K562 (cell line): Measurements from ENCODE around the gene EGLN1. TPM values are rescaled to one million over a fixed set of nuclear protein-coding genes. Genes with fewer than 3 reads are reported as not detected.

Experiments used
- ATF1 ChIP-seq, 2 experiments: fragments of 450-650 bp in 1 of 2; IDR thresholded peaks; 2 replicates each; pipeline ENCODE4 v1.6.1; 2016; ENCODE audit warnings: missing compliant biosample characterization in 1 of 2, missing genetic modification characterization in 1 of 2
- BMI1 ChIP-seq: fragments of 150-350 bp; IDR thresholded peaks from 2 replicates; pipeline ENCODE4 v1.6.1; 2014; ENCODE audit warnings: low read length
- EGR1 ChIP-seq: fragments of 450-650 bp; conservative IDR thresholded peaks from 2 replicates; pipeline ENCODE4 v1.6.1; 2017; ENCODE audit warnings: mild to moderate bottlenecking
- FOXA3 ChIP-seq, 2 experiments: fragments of 450-650 bp in 1 of 2; sonication (generic) in 1 of 2; formaldehyde crosslinking; IDR thresholded peaks in 1 of 2; conservative IDR thresholded peaks in 1 of 2; 2 replicates each; pipeline versions ENCODE4 v1.4.0 to v1.8.0; 2020 to 2022; ENCODE audit warnings: mild to moderate bottlenecking in 2 of 2, missing genetic modification reagents in 1 of 2
- HEY1 ChIP-seq: fragments of 250-450 bp; sonication (Bioruptor Pico); IDR thresholded peaks from 2 replicates; pipeline ENCODE4 v1.5.0; 2020; ENCODE audit warnings: mild to moderate bottlenecking, moderate library complexity, borderline replicate concordance
- PHB ChIP-seq: fragments of 250-450 bp; sonication (Bioruptor Pico); IDR thresholded peaks from 2 replicates; pipeline ENCODE4 v1.5.0; 2021
- PYGO2 ChIP-seq: fragments of 450-650 bp; IDR thresholded peaks from 2 replicates; pipeline ENCODE4 v1.6.1; 2016; ENCODE audit warnings: mild to moderate bottlenecking, missing genetic modification characterization, moderate library complexity, missing compliant biosample characterization
- RBFOX2 ChIP-seq: fragments of 200-400 bp; formaldehyde crosslinking; IDR thresholded peaks from 2 replicates; pipeline ENCODE4 v1.6.1; 2017; ENCODE audit warnings: low read depth, mild to moderate bottlenecking, low read length, moderate library complexity
- RBM14 ChIP-seq: fragments of 200-400 bp; formaldehyde crosslinking; IDR thresholded peaks from 2 replicates; pipeline ENCODE4 v1.6.1; 2018; ENCODE audit warnings: low read depth, mild to moderate bottlenecking, low read length, moderate library complexity, borderline replicate concordance; ENCODE audit not compliant: insufficient read depth
- SRSF1 ChIP-seq: fragments of 200-400 bp; formaldehyde crosslinking; IDR thresholded peaks from 2 replicates; pipeline ENCODE4 v1.6.1; 2017; ENCODE audit warnings: mild to moderate bottlenecking, low read depth, low read length, moderate library complexity
- ZC3H8 ChIP-seq: fragments of 450-650 bp; IDR thresholded peaks from 2 replicates; pipeline ENCODE4 v1.6.1; 2017
- ZFP1 ChIP-seq: fragments of 450-650 bp; formaldehyde crosslinking; IDR thresholded peaks from 2 replicates; pipeline ENCODE4 v1.4.0; 2020; ENCODE audit warnings: mild to moderate bottlenecking, mixed read lengths
- ZFP30 ChIP-seq: fragments of 250-450 bp; sonication (Bioruptor Pico); IDR thresholded peaks from 2 replicates; pipeline ENCODE4 v1.8.0; 2022; ENCODE audit warnings: moderate library complexity, mild to moderate bottlenecking, inconsistent platforms, borderline replicate concordance
- ZKSCAN1 ChIP-seq: fragments of 150-350 bp; IDR thresholded peaks from 2 replicates; pipeline ENCODE4 v1.6.1; 2016; ENCODE audit warnings: low read depth, low read length
- ZNF282 ChIP-seq: sonication (generic); formaldehyde crosslinking; IDR thresholded peaks from 2 replicates; pipeline ENCODE4 v1.8.1; 2023; ENCODE audit warnings: missing genetic modification reagents
- ZNF3 ChIP-seq: fragments of 250-450 bp; sonication (Bioruptor Pico); IDR thresholded peaks from 2 replicates; pipeline ENCODE4 v1.5.0; 2021; ENCODE audit warnings: mild to moderate bottlenecking, moderate library complexity
- polyA plus RNA-seq, 8 experiments: library from polyadenylated mRNA; depleted of rRNA in 4 of 8; stranded (reverse) in 5 of 8; unstranded in 3 of 8; fragments of >200 nt; fragmentation: Nextera tagmentation in 2 of 8; fragmentation: Illumina TruSeq in 1 of 8; extraction: Ambion mirVana in 2 of 8; extraction: Trizol in 1 of 8; gene quantifications; 2 replicates each; pipeline versions ENCODE4 v1.2.1 to v1.2.3, GENCODE V29; 2011 to 2014; ENCODE audit warnings: inconsistent platforms in 1 of 8, missing spikeins in 1 of 8
- total RNA-seq, 7 experiments: library from RNA; depleted of rRNA in 6 of 7; stranded (reverse); fragments of >200 nt in 6 of 7; fragmentation: Illumina TruSeq in 2 of 7; extraction: Trizol in 2 of 7; gene quantifications; 2 replicates each; pipeline versions ENCODE4 v1.2.1 to v1.2.3, GENCODE V29; 2011 to 2021; ENCODE audit warnings: low replicate concordance in 1 of 7
- TF ChIP-seq, protein P1 (sequence below): sonication (generic); formaldehyde crosslinking; IDR thresholded peaks from 2 replicates; pipeline ENCODE4 v1.8.0; 2022; ENCODE audit warnings: mild to moderate bottlenecking, missing genetic modification reagents, borderline replicate concordance
- TF ChIP-seq, protein P2 (sequence below): fragments of 250-450 bp; sonication (Bioruptor Pico); IDR thresholded peaks from 2 replicates; pipeline ENCODE4 v1.5.0; 2021
- TF ChIP-seq, protein P3 (sequence below): fragments of 450-650 bp; formaldehyde crosslinking; IDR thresholded peaks from 2 replicates; pipeline ENCODE4 v1.4.0; 2020; ENCODE audit warnings: mild to moderate bottlenecking, moderate library complexity
- TF ChIP-seq, protein P4 (sequence below): sonication (generic); formaldehyde crosslinking; IDR thresholded peaks from 2 replicates; pipeline ENCODE4 v1.8.0; 2022; ENCODE audit warnings: mild to moderate bottlenecking, missing genetic modification reagents
- TF ChIP-seq, protein P5 (sequence below): fragments of 450-650 bp; formaldehyde crosslinking; IDR thresholded peaks from 2 replicates; pipeline ENCODE4 v1.4.0; 2020; ENCODE audit warnings: mild to moderate bottlenecking, moderate library complexity

The EGLN1 gene
- total and polyA plus RNA-seq, 9 of the 15 experiments (the other 6 are each of a cell fraction or from before 2014, with no cell fraction given): 5.2 to 54.3 (median 24.6) TPM

DNA sequence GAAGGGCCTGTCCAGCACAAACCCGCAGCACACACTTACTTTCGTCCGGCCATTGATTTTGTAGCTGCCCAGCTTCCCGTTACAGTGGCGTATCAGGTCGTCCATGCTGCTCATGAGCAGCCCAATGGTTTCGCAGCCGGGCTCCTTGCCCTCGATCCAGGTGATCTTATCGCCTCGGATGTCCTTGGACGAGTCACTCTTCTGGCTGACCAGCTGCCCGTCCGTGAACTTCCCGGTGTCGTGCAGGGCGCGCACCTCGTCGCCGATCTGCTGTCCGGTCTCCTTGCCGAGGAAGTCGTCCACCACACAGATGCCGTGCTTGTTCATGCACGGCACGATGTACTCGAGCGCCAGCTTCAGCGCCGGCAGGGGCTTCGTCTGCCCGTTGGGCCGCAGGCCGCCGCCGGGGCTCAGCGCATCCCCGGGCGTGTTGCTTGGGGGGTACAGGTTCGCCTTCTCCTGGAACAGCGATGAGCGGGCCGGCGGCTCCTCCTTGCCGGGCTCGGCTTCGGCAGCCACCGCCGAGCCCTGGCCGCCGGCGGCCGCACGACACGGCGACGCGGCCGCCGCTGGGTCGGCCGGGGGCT is 1.0 kb downstream of the EGLN1 start (continued):
- TF ChIP-seq, protein P1, sequence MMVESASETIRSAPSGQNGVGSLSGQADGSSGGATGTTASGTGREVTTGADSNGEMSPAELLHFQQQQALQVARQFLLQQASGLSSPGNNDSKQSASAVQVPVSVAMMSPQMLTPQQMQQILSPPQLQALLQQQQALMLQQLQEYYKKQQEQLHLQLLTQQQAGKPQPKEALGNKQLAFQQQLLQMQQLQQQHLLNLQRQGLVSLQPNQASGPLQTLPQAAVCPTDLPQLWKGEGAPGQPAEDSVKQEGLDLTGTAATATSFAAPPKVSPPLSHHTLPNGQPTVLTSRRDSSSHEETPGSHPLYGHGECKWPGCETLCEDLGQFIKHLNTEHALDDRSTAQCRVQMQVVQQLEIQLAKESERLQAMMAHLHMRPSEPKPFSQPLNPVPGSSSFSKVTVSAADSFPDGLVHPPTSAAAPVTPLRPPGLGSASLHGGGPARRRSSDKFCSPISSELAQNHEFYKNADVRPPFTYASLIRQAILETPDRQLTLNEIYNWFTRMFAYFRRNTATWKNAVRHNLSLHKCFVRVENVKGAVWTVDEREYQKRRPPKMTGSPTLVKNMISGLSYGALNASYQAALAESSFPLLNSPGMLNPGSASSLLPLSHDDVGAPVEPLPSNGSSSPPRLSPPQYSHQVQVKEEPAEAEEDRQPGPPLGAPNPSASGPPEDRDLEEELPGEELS: peak; percentile 88
- TF ChIP-seq ZNF282 (CRISPR knock-in tag) (peak; percentile 32; the same call in 1 of the 2 replicates), ZNF3 (CRISPR knock-in tag) (no peak), PHB (CRISPR knock-in tag) (no peak), EGR1 (no peak), ZKSCAN1 (no peak), ZC3H8 (no peak), SRSF1 (no peak), ATF1 (CRISPR knock-in tag; IDR thresholded peaks at IDR 0.05) (no peak), ATF1 (tag; IDR thresholded peaks at IDR 0.05) (peak; percentile 15; the same call in 1 of the 2 replicates), RBM14 (no peak), RBFOX2 (peak; percentile 65), PYGO2 (no peak), HEY1 (CRISPR knock-in tag) (no peak), ZFP1 (CRISPR knock-in tag) (no peak), FOXA3 (CRISPR knock-in tag; conservative IDR thresholded peaks at IDR 0.05 in 1 of 2, IDR thresholded peaks at IDR 0.05 in 1 of 2) (no peak), ZFP30 (CRISPR knock-in tag) (no peak), BMI1 (no peak)
- TF ChIP-seq, protein P2, sequence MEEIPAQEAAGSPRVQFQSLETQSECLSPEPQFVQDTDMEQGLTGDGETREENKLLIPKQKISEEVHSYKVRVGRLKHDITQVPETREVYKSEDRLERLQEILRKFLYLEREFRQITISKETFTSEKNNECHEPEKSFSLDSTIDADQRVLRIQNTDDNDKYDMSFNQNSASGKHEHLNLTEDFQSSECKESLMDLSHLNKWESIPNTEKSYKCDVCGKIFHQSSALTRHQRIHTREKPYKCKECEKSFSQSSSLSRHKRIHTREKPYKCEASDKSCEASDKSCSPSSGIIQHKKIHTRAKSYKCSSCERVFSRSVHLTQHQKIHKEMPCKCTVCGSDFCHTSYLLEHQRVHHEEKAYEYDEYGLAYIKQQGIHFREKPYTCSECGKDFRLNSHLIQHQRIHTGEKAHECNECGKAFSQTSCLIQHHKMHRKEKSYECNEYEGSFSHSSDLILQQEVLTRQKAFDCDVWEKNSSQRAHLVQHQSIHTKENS (CRISPR knock-in tag): no peak
- TF ChIP-seq, protein P3, sequence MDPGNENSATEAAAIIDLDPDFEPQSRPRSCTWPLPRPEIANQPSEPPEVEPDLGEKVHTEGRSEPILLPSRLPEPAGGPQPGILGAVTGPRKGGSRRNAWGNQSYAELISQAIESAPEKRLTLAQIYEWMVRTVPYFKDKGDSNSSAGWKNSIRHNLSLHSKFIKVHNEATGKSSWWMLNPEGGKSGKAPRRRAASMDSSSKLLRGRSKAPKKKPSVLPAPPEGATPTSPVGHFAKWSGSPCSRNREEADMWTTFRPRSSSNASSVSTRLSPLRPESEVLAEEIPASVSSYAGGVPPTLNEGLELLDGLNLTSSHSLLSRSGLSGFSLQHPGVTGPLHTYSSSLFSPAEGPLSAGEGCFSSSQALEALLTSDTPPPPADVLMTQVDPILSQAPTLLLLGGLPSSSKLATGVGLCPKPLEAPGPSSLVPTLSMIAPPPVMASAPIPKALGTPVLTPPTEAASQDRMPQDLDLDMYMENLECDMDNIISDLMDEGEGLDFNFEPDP (CRISPR knock-in tag): no peak
- TF ChIP-seq, protein P4, sequence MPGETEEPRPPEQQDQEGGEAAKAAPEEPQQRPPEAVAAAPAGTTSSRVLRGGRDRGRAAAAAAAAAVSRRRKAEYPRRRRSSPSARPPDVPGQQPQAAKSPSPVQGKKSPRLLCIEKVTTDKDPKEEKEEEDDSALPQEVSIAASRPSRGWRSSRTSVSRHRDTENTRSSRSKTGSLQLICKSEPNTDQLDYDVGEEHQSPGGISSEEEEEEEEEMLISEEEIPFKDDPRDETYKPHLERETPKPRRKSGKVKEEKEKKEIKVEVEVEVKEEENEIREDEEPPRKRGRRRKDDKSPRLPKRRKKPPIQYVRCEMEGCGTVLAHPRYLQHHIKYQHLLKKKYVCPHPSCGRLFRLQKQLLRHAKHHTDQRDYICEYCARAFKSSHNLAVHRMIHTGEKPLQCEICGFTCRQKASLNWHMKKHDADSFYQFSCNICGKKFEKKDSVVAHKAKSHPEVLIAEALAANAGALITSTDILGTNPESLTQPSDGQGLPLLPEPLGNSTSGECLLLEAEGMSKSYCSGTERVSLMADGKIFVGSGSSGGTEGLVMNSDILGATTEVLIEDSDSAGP (CRISPR knock-in tag): no peak
- TF ChIP-seq, protein P5, sequence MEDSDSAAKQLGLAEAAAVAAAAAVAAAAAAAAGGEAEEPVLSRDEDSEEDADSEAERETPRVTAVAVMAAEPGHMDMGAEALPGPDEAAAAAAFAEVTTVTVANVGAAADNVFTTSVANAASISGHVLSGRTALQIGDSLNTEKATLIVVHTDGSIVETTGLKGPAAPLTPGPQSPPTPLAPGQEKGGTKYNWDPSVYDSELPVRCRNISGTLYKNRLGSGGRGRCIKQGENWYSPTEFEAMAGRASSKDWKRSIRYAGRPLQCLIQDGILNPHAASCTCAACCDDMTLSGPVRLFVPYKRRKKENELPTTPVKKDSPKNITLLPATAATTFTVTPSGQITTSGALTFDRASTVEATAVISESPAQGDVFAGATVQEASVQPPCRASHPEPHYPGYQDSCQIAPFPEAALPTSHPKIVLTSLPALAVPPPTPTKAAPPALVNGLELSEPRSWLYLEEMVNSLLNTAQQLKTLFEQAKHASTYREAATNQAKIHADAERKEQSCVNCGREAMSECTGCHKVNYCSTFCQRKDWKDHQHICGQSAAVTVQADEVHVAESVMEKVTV (CRISPR knock-in tag): 0 out of 2 replicates have a peak, but pooled peaks have one; percentile 4
